ENCODE measurements around the gene C3orf18.

The C3orf18 gene

DNA sequence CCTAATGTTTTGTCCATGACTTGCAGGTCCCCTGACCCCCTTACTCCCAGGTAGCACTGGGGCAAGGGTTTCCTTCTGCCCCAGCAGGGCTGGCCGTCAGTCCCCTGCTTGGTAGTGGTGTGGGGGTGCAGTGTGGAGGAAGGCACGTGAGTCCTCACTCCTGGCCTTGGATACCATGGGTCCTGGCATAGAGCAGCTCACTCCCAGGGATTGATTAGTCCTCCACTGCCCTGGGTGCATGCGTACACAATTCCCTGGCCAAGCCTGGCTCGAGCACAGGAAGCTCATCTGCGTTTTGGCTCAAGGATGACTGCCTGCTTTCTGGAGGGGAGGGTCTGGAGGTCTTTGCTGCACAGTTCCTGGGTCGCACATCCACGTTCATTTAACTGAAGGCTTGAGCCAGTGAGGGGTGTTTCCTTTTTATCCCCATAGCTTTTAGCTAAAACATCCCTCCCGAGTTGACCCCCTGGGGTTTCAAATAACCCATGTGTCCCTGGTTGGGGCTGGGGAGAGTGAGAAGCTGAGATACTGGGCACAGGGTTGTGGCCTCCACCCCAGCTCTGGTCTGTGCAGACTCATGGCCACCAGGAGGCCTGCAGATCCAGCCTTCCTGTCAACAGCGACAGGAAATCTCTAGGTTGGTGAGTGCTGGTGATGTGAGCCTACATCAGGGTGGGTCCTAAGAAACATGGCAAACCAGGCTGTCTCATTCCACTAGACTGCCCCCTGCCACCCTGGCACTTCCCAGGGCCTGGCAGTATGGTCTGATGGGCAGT is 13.3 kb upstream of the C3orf18 start:
- ChIA-PET CTCF (no interaction called here), POLR2A (no interaction called here)
- DNase-seq (ENCODE audit: extremely low spot score), result no peak
- TF ChIP-seq FOXM1 (IDR thresholded peaks at IDR 0.05; ENCODE audit: borderline replicate concordance) (no peak), SUZ12 (IDR thresholded peaks at IDR 0.05) (no peak), ZNF384 (IDR thresholded peaks at IDR 0.05) (no peak), FOXK2 (IDR thresholded peaks at IDR 0.05) (no peak), L3MBTL2 (conservative IDR thresholded peaks at IDR 0.05) (no peak), HDGF (IDR thresholded peaks at IDR 0.05; ENCODE audit: borderline replicate concordance) (no peak), BHLHE40 (IDR thresholded peaks at IDR 0.05; ENCODE audit: borderline replicate concordance) (no peak), NFRKB (IDR thresholded peaks at IDR 0.05) (no peak), ELF4 (IDR thresholded peaks at IDR 0.05) (no peak), FOXA1 (IDR thresholded peaks at IDR 0.05) (no peak), LEF1 (IDR thresholded peaks at IDR 0.05; ENCODE audit: borderline replicate concordance) (no peak), CTBP1 (IDR thresholded peaks at IDR 0.05; ENCODE audit: borderline replicate concordance) (no peak), ARNT (IDR thresholded peaks at IDR 0.05) (no peak), TARDBP (IDR thresholded peaks at IDR 0.05) (no peak), SP1 (IDR thresholded peaks at IDR 0.05) (no peak)
- TF ChIP-seq, protein P1, sequence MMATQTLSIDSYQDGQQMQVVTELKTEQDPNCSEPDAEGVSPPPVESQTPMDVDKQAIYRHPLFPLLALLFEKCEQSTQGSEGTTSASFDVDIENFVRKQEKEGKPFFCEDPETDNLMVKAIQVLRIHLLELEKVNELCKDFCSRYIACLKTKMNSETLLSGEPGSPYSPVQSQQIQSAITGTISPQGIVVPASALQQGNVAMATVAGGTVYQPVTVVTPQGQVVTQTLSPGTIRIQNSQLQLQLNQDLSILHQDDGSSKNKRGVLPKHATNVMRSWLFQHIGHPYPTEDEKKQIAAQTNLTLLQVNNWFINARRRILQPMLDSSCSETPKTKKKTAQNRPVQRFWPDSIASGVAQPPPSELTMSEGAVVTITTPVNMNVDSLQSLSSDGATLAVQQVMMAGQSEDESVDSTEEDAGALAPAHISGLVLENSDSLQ (IDR thresholded peaks at IDR 0.05), result no peak

DNA sequence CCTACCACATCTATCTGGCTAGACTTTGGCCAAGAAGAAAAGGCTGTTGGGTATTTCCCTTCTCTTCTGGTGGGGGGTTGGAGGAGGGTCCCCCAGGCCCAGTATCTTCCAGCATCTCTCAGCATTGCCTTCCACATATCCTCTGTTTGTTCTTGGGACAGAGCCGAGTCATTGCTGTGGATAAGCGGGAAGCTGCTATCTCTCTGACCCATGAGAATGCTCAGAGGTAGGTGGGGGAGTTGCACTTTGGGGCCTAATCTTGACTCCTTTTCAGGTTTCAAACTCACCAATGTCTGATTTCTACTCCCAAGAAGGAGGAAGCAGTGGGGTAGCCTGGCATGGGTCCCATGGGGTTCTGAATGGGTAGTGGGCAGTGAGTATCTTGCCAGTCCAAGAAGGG is 9.8 kb upstream of the C3orf18 start:
- no peak for TF ChIP-seq SUZ12 (IDR thresholded peaks at IDR 0.05)
- no peak for TF ChIP-seq ARNT (IDR thresholded peaks at IDR 0.05)
- TF ChIP-seq L3MBTL2 (conservative IDR thresholded peaks at IDR 0.05), result no peak
- TF ChIP-seq SP1 (IDR thresholded peaks at IDR 0.05), result no peak
- TF ChIP-seq FOXM1 (IDR thresholded peaks at IDR 0.05; ENCODE audit: borderline replicate concordance), result no peak
- TF ChIP-seq NFRKB (IDR thresholded peaks at IDR 0.05), result no peak
- no peak for TF ChIP-seq ZNF384 (IDR thresholded peaks at IDR 0.05)
- TF ChIP-seq, protein P1 (IDR thresholded peaks at IDR 0.05), result no peak
- TF ChIP-seq FOXA1 (IDR thresholded peaks at IDR 0.05), result no peak
- TF ChIP-seq BHLHE40 (IDR thresholded peaks at IDR 0.05; ENCODE audit: borderline replicate concordance), result no peak
- TF ChIP-seq ELF4 (IDR thresholded peaks at IDR 0.05), result no peak
- TF ChIP-seq LEF1 (IDR thresholded peaks at IDR 0.05; ENCODE audit: borderline replicate concordance), result no peak
- no peak for TF ChIP-seq HDGF (IDR thresholded peaks at IDR 0.05; ENCODE audit: borderline replicate concordance)
- TF ChIP-seq FOXK2 (IDR thresholded peaks at IDR 0.05), result no peak
- TF ChIP-seq CTBP1 (IDR thresholded peaks at IDR 0.05; ENCODE audit: borderline replicate concordance), result no peak
- no peak for TF ChIP-seq TARDBP (IDR thresholded peaks at IDR 0.05)
- ChIA-PET POLR2A (interaction anchor here (1.5 to 2.8 kb wide), 2 partner anchors 8 to 12 kb away, joined by 4 to 13 read pairs; partner anchors contain the start of gene HEMK1), CTCF (no interaction called here)
- no peak for DNase-seq (ENCODE audit: extremely low spot score)

DNA sequence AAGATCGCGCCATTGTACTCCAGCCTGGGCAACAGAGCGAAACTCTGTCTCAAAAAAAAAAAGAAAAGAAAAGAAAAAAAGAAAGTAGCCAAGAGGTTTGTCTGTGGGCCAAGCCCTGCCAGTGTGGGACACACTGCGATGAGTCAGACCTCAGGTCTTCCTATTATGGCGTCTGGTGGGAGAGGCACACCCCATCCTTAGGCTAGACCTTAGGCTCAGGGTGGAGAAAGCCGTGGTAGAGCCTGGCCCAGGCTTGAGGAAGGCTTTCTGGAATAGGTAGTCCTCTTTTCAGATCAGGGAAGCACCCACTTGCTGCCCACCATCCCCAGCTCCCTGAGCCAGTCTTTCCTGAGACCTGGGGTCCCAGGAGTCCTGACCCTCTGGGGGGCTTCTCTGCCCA is 7.8 kb upstream of the C3orf18 start:
- DNase-seq (ENCODE audit: extremely low spot score), result no peak
- ChIA-PET POLR2A (no interaction called here), CTCF (no interaction called here)
- TF ChIP-seq L3MBTL2 (conservative IDR thresholded peaks at IDR 0.05), result no peak
- no peak for TF ChIP-seq LEF1 (IDR thresholded peaks at IDR 0.05; ENCODE audit: borderline replicate concordance)
- no peak for TF ChIP-seq SP1 (IDR thresholded peaks at IDR 0.05)
- no peak for TF ChIP-seq ELF4 (IDR thresholded peaks at IDR 0.05)
- no peak for TF ChIP-seq ARNT (IDR thresholded peaks at IDR 0.05)
- no peak for TF ChIP-seq CTBP1 (IDR thresholded peaks at IDR 0.05; ENCODE audit: borderline replicate concordance)
- no peak for TF ChIP-seq BHLHE40 (IDR thresholded peaks at IDR 0.05; ENCODE audit: borderline replicate concordance)
- TF ChIP-seq FOXA1 (IDR thresholded peaks at IDR 0.05), result no peak
- no peak for TF ChIP-seq TARDBP (IDR thresholded peaks at IDR 0.05)
- no peak for TF ChIP-seq NFRKB (IDR thresholded peaks at IDR 0.05)

DNA sequence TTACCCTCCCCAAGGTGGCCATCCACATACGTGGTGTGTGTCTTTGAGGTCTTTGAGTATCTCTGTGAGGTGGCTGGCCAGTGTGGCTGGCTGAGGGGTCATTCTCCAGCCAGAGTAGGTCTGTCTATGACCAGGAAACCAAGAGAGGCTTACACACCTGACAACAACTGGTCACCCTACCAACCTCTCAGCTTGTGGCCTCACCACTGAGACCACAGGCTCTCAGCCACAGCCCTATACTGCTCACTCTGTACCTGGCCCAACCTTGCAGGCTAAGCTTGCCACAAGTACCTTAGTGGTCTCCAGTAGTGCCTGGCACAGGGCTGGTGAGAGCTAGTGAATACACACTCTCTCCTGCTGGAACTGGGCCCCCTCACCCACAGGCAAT is 6.9 kb upstream of the C3orf18 start:
- ChIA-PET POLR2A (no interaction called here), CTCF (no interaction called here)
- TF ChIP-seq BHLHE40 (IDR thresholded peaks at IDR 0.05; ENCODE audit: borderline replicate concordance) (no peak), FOXK2 (IDR thresholded peaks at IDR 0.05) (no peak), L3MBTL2 (conservative IDR thresholded peaks at IDR 0.05) (no peak), ZNF384 (IDR thresholded peaks at IDR 0.05) (no peak), NFRKB (IDR thresholded peaks at IDR 0.05) (no peak), LEF1 (IDR thresholded peaks at IDR 0.05; ENCODE audit: borderline replicate concordance) (no peak), ARNT (IDR thresholded peaks at IDR 0.05) (no peak), SP1 (IDR thresholded peaks at IDR 0.05) (no peak), ELF4 (IDR thresholded peaks at IDR 0.05) (no peak), HDGF (IDR thresholded peaks at IDR 0.05; ENCODE audit: borderline replicate concordance) (no peak), FOXA1 (IDR thresholded peaks at IDR 0.05) (no peak), FOXM1 (IDR thresholded peaks at IDR 0.05; ENCODE audit: borderline replicate concordance) (no peak), SUZ12 (IDR thresholded peaks at IDR 0.05) (no peak), CTBP1 (IDR thresholded peaks at IDR 0.05; ENCODE audit: borderline replicate concordance) (no peak), TARDBP (IDR thresholded peaks at IDR 0.05) (no peak)
- TF ChIP-seq, protein P1 (IDR thresholded peaks at IDR 0.05), result no peak
- no peak for DNase-seq (ENCODE audit: extremely low spot score)

DNA sequence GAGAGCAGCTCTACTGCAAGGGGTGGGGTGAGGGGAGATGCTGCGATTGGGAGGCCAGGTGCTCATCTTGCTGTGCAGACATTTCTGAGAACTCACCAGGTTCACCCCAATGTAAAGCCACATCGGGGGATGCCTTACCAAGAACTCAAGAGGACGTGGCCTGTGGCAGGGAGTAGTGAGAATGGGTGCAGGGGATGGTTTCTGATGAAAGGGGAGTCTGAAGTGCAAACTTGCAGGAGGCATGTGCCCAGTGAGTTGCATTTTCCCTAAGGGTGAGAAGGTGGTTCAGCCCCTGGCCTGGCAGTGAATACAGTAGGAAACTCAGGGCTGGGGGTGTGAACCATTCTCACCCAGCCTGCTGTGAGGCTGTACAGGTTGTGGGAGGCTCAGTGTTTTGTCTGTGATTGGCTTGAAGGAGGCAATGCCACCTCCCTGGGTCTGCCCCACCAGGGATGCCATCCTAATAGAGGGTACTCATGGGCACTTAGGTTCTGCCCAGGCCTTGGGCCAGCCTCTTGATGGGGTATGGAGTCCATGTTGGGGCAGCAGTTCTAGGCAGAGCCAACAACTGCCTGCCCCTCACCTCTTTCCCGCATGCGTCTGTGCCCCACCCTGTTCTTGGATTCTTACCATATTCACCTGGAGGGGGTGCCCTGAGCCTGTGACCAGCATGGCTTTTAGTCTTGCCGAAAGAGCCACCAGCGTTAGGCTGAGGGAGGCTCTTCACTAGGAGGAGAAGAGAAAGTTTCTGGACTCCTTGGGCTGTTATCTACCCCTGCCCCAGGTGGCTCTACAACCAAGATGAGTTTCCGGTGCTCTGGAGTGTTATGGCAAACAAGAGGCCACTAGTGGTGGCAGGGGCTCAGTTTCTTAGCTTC is 6.3 kb upstream of the C3orf18 start:
- no peak for TF ChIP-seq L3MBTL2 (conservative IDR thresholded peaks at IDR 0.05)
- ChIA-PET CTCF (no interaction called here), POLR2A (no interaction called here)
- DNase-seq (ENCODE audit: extremely low spot score), result no peak
